ENCODE data around the gene IER5.

Gene IER5

GRCh38 chr1:181077576-181078242 is 10.8 kb upstream of the IER5 start:
- DNase-seq (ENCODE audit: low read depth) = no peak

- no peak for DNase-seq (ENCODE audit: low read depth)
These were observed 9.1 kb upstream of the IER5 start for GRCh38 chr1:181079382-181079781.

GRCh38 chr1:181079920-181080319 is 8.6 kb upstream of the IER5 start:
- no peak for DNase-seq (ENCODE audit: low read depth)

- DNase-seq (ENCODE audit: low read depth) = no peak
These were observed 7.9 kb upstream of the IER5 start for GRCh38 chr1:181080556-181080955.

GRCh38 chr1:181081395-181081794 is 7.1 kb upstream of the IER5 start:
- DNase-seq (ENCODE audit: low read depth) = no peak

GRCh38 chr1:181083842-181084605 is 4.5 kb upstream of the IER5 start:
- DNase-seq (ENCODE audit: low read depth) = no peak

- DNase-seq (ENCODE audit: low read depth) = no peak
These were observed 3.9 kb upstream of the IER5 start for GRCh38 chr1:181084606-181084969.

GRCh38 chr1:181086091-181086490 is 2.4 kb upstream of the IER5 start:
- DNase-seq (ENCODE audit: low read depth) = no peak

- no peak for DNase-seq (ENCODE audit: low read depth)
These were observed 1.6 kb upstream of the IER5 start for GRCh38 chr1:181086926-181087325.

- DNase-seq (ENCODE audit: low read depth) = no peak
These were observed 1.0 kb upstream of the IER5 start for GRCh38 chr1:181087400-181087901.

- DNase-seq (ENCODE audit: low read depth) = no peak
These were observed 646 bp downstream of the IER5 start for GRCh38 chr1:181089017-181089675.

GRCh38 chr1:181089676-181090544 is 1.4 kb downstream of the IER5 start:
- no peak for DNase-seq (ENCODE audit: low read depth)

GRCh38 chr1:181090641-181091126 is 2.2 kb downstream of the IER5 start:
- no peak for DNase-seq (ENCODE audit: low read depth)

GRCh38 chr1:181091309-181092040 is 3.0 kb downstream of the IER5 start:
- DNase-seq (ENCODE audit: low read depth) = no peak

- DNase-seq (ENCODE audit: low read depth) = no peak
These were observed 3.6 kb downstream of the IER5 start for GRCh38 chr1:181092056-181092455.

- DNase-seq (ENCODE audit: low read depth) = no peak
These were observed 4.5 kb downstream of the IER5 start for GRCh38 chr1:181092883-181093458.

GRCh38 chr1:181094416-181095212 is 6.1 kb downstream of the IER5 start:
- DNase-seq (ENCODE audit: low read depth) = no peak

- no peak for DNase-seq (ENCODE audit: low read depth)
These were observed 6.8 kb downstream of the IER5 start for GRCh38 chr1:181095260-181095659.

GRCh38 chr1:181095763-181096184 is 7.3 kb downstream of the IER5 start:
- DNase-seq (ENCODE audit: low read depth) = no peak

GRCh38 chr1:181097242-181097641 is 8.7 kb downstream of the IER5 start:
- no peak for DNase-seq (ENCODE audit: low read depth)
